ENCODE measurements around the gene VEGFB.

The VEGFB gene, protein sequence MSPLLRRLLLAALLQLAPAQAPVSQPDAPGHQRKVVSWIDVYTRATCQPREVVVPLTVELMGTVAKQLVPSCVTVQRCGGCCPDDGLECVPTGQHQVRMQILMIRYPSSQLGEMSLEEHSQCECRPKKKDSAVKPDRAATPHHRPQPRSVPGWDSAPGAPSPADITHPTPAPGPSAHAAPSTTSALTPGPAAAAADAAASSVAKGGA

DNA sequence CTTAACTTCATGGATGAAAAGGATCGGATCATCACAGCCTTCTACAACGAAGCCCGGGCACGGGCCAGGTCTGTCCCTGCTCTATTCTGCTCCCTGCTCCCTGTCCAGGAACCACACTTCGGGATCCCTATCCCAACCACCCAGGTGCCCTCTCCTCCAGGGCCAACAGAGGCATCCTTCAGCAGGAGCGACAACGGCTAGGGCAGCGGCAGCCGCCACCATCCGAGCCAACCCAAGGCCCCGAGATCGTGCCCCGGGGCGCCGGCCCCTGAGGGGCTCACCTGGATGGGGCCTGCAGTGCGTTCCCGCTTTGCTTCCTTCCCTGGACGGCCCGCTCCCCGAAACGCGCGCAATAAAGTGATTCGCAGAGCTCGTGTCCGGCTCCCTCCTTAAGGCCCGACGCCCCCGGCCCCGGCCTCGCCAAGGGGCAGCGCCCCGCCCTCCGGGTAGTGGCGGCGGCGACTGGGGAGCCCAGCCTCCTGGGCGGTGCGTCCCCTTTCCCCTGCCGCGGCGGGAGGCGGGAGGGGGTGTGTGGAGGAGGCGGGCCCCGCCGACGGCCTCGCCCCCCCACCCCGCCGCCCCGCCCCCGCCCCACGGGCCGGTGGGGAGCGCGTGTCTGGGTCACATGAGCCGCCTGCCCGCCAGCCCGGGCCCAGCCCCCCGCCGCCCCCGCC lies at the start of gene VEGFB:
Gene VEGFB, plus strand, starts transcription at position 672 of the 674 bp plus-strand sequence. CDS start 250 bp downstream, outside the sequence.
- H3K27me3 ChIP-seq (ENCODE audit: control insufficient read depth in 1 of 2, insufficient read depth in 2 of 2, low read length in 2 of 2) = no peaks in the 10 kb centered on the region
- peaks cover 18% of the 10 kb centered on the region for H3K36me3 ChIP-seq (ENCODE audit: insufficient read depth, low read length)
- peak within 1 kb of the TSS; percentile 97 for H3K27ac ChIP-seq (ENCODE audit: low read depth, low read length)
- peaks cover 48% of the 10 kb centered on the region for H3K4me1 ChIP-seq (ENCODE audit: insufficient read depth, low read length)
- H3K9me3 ChIP-seq (ENCODE audit: low read length) = no peaks in the 10 kb centered on the region
- H3K9ac ChIP-seq (ENCODE audit: low read length) = peak within 1 kb of the TSS; percentile 76
- H3K4me3 ChIP-seq (ENCODE audit: low read depth in 1 of 2, low read length in 2 of 2) = peak within 1 kb of the TSS; percentile 71 to 73

DNA sequence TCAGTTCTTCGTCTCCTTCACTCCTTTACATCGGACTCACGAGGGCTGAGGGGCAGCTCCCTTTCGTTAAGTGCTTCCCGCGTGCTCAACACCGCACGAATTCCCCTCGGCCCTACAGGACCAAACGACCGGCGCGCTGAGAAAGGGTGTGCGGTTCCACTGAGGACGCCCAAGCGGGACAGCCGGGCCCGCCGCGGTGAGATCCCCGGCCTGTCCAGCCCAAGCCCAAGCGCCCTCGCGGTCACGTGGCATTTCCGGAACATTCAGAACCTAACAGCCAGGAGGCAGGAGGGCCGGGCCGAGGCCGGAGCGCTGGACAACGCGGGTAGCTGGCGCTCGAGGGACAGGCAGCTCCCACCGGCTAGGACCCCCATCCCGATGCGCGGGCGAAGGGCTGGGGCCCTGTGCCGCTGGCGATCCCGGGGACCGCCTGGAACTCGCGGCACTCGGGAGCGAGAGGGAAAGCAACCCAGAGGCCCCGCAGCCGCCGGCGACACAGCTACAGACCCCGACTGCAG lies 49.1 kb upstream of the VEGFB start:
- Histone ChIP-seq H3K4me1 (ENCODE audit: insufficient read depth, low read length) (peaks cover 41% of the 10 kb centered on the region), H3K27ac (ENCODE audit: low read depth, low read length) (peak overlapping the region; percentile 83), H3K36me3 (ENCODE audit: insufficient read depth, low read length) (peaks cover 8% of the 10 kb centered on the region), H3K4me3 (ENCODE audit: low read depth in 1 of 2, low read length in 2 of 2) (peak overlapping the region; percentile 59 to 83), H3K9ac (ENCODE audit: low read length) (peak overlapping the region; percentile 62), H3K9me3 (ENCODE audit: low read length) (no peaks in the 10 kb centered on the region), H3K27me3 (ENCODE audit: control insufficient read depth in 1 of 2, insufficient read depth in 2 of 2, low read length in 2 of 2) (no peaks in the 10 kb centered on the region)

DNA sequence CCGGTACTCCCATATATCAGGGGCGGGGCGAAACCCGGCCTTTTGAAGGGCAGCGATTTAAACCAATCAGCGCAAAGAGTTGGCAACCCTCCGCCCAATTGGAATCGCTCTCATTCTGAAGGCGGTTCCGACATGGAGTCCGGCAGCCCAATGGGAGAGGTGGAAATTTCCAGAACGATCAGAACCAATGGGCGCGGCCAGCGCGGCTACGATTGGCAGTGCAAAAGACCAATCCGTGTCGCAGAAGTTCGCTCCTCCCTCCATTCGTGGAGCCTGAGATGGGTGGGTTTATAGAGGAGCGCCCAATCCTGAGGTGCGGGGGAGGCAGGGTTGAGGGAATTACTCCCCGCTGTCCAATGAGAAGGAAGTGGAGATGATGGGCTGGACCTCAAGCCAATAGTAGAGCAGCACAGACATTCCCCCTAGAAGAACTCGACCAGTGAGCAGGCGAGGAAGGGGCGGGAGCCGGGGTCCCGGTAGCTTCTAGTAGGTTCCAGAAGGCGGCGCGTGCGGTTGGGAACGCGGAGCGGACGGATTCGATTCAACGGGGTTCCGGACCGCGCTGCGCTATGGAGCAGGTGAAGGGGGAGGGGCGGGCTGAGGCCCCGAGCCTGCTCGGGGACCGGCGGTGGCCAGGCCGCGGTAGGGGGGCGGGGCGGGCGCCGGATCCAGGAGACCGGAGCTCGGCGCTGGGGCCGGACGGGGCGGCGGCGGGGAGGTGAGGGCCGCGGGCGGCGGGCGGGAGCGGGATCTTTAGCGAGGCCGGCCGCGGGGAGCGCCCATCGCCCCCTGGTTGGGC lies 48.5 kb upstream of the VEGFB start, which contains the start of gene STIP1:
Gene STIP1, plus strand, starts transcription at position 479 of the 799 bp plus-strand sequence. Its CDS starts 91 bp downstream, at position 570.
- Histone ChIP-seq H3K9ac (ENCODE audit: low read length) (peak within 1 kb of the TSS; percentile 62), H3K4me3 (ENCODE audit: low read depth in 1 of 2, low read length in 2 of 2) (peak within 1 kb of the TSS; percentile 59 to 83), H3K4me1 (ENCODE audit: insufficient read depth, low read length) (peaks cover 35% of the 10 kb centered on the region), H3K36me3 (ENCODE audit: insufficient read depth, low read length) (peaks cover 8% of the 10 kb centered on the region), H3K9me3 (ENCODE audit: low read length) (no peaks in the 10 kb centered on the region), H3K27ac (ENCODE audit: low read depth, low read length) (peak within 1 kb of the TSS; percentile 83), H3K27me3 (ENCODE audit: control insufficient read depth in 1 of 2, insufficient read depth in 2 of 2, low read length in 2 of 2) (no peaks in the 10 kb centered on the region)

DNA sequence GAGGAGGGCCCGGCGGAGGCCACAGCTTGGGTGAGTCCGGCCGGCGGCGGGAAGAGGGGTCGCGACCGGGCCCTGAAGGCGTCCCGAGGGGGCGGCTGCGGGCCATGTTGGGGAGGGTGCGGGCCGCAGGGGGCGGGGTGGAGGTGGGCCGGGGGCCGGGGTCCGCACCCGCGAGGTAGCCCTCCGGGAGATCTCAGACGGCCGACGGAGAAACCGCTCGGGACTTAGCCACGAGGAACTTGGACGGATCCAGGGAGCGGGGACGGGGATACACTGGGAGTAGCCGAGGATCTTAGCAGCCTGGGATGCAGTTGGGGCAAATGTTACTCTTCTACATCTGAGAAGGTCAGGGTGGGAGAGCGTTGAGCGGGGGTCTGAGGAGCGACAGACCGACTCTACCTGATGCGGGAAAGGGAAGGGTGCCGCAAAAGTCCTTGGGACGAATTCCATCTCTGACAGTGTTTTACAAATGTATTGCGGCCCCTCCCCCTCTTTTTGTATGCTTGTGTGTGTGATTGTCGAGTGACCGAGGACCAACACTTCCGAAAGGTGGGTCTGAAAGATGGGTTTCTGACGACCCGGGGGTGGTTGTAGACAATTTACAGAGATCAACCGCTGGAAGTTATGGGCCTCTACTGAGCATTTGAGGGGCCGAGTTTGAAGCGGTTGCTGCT lies 47.8 kb upstream of the VEGFB start:
- peaks cover 30% of the 10 kb centered on the region for H3K4me1 ChIP-seq (ENCODE audit: insufficient read depth, low read length)

DNA sequence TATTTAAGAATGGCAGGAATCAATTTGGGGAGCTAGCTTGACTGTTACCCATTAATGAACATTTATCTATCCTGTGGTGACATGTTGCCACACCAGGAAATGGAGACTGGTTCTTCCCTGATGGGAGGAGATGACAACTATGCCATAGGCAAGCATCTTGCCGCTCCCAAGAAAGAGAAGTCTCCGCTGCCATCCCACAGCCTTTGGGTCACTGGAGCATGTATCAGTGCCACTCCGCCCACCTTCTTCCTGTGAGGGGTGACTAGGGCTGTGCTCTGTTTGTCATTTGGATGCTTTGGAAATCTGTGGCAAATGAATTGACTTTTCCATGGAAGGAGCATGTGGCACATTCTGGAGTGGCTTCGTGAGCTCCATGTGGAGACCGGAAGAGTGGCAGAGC lies 42.0 kb upstream of the VEGFB start:
- H3K27me3 ChIP-seq (ENCODE audit: control insufficient read depth in 1 of 2, insufficient read depth in 2 of 2, low read length in 2 of 2) = no peaks in the 10 kb centered on the region
- H3K4me1 ChIP-seq (ENCODE audit: insufficient read depth, low read length) = peaks cover 5% of the 10 kb centered on the region
- H3K36me3 ChIP-seq (ENCODE audit: insufficient read depth, low read length) = peaks cover 53% of the 10 kb centered on the region
- no peak overlapping the region for H3K27ac ChIP-seq (ENCODE audit: low read depth, low read length)
- H3K9ac ChIP-seq (ENCODE audit: low read length) = no peak overlapping the region
- H3K4me3 ChIP-seq (ENCODE audit: low read depth in 1 of 2, low read length in 2 of 2) = no peak overlapping the region
- H3K9me3 ChIP-seq (ENCODE audit: low read length) = no peaks in the 10 kb centered on the region

More for the DNA sequence above, 47.8 kb upstream of the VEGFB start:
- Histone ChIP-seq H3K27ac (ENCODE audit: low read depth, low read length) (no peak overlapping the region), H3K4me3 (ENCODE audit: low read depth in 1 of 2, low read length in 2 of 2) (no peak overlapping the region), H3K27me3 (ENCODE audit: control insufficient read depth in 1 of 2, insufficient read depth in 2 of 2, low read length in 2 of 2) (no peaks in the 10 kb centered on the region), H3K36me3 (ENCODE audit: insufficient read depth, low read length) (peaks cover 8% of the 10 kb centered on the region), H3K9me3 (ENCODE audit: low read length) (no peaks in the 10 kb centered on the region), H3K9ac (ENCODE audit: low read length) (no peak overlapping the region)

DNA sequence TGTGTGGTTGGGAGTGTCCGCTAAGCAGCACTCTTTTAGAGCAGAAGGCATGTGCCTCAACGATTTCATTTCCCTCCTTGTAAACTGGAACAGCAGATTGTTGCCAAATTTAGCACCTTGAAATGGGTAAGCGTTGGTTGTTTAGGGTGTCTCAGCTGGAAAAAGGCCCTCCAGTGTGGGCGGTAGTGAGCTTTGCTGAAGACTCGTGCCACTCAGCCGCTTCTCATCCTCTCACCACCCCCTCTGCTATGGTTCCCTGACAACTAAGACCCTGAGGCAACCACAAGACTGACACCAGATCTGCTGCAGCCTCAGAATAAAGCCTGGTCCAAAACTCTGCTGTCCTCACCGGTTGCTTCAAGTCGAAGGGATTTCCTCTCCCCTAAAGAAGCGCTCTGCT lies 37.8 kb upstream of the VEGFB start:
- Histone ChIP-seq H3K4me3 (ENCODE audit: low read depth in 1 of 2, low read length in 2 of 2) (no peak overlapping the region), H3K36me3 (ENCODE audit: insufficient read depth, low read length) (peaks cover 80% of the 10 kb centered on the region), H3K9me3 (ENCODE audit: low read length) (no peaks in the 10 kb centered on the region), H3K27ac (ENCODE audit: low read depth, low read length) (no peak overlapping the region), H3K27me3 (ENCODE audit: control insufficient read depth in 1 of 2, insufficient read depth in 2 of 2, low read length in 2 of 2) (no peaks in the 10 kb centered on the region), H3K4me1 (ENCODE audit: insufficient read depth, low read length) (no peaks in the 10 kb centered on the region), H3K9ac (ENCODE audit: low read length) (no peak overlapping the region)

DNA sequence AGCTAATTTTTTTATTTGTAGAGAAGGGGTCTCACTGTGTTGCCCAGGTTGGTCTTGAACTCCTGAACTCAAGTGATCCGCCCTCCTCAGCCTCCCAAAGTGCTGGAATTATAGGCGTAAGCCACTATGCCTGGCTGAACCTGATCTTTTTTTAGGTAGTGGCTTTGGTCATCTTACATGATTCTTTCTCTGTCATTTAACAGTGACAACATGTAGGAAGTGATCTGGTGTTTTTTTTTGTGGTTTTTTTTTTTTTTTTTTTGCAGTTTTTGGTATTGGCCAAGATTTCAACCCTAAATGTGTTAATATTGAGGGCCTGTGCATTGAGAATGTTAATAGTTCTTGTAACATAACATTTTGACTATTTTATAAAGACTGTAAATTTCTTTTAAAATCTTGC lies 35.9 kb upstream of the VEGFB start:
- no peaks in the 10 kb centered on the region for H3K9me3 ChIP-seq (ENCODE audit: low read length)
- H3K4me3 ChIP-seq (ENCODE audit: low read depth in 1 of 2, low read length in 2 of 2) = no peak overlapping the region
- peaks cover 89% of the 10 kb centered on the region for H3K36me3 ChIP-seq (ENCODE audit: insufficient read depth, low read length)
- H3K27ac ChIP-seq (ENCODE audit: low read depth, low read length) = no peak overlapping the region
- no peaks in the 10 kb centered on the region for H3K27me3 ChIP-seq (ENCODE audit: control insufficient read depth in 1 of 2, insufficient read depth in 2 of 2, low read length in 2 of 2)
- H3K4me1 ChIP-seq (ENCODE audit: insufficient read depth, low read length) = no peaks in the 10 kb centered on the region
- H3K9ac ChIP-seq (ENCODE audit: low read length) = no peak overlapping the region

DNA sequence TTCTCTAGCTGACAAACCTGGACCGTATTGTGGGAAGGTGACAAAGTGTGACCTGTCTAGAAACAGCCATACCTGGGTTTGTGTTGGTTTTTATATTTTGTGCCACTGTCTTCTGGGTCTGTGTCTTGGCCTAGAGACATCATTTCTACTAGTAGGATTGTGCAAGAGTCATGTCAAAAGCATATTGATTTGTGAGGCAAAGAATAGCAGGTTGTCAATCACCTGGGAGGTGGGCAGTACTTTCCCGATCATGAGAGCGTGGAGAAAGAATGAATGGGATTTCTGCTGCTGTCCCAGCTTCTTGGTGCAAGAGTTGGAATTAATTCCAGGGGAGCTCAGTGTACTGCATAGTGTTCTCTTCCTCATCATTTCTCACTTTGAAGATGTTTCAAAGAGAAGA lies 32.8 kb upstream of the VEGFB start:
- no peak overlapping the region for H3K27ac ChIP-seq (ENCODE audit: low read depth, low read length)
- H3K9me3 ChIP-seq (ENCODE audit: low read length) = no peaks in the 10 kb centered on the region
- H3K4me1 ChIP-seq (ENCODE audit: insufficient read depth, low read length) = peaks cover 12% of the 10 kb centered on the region
- H3K27me3 ChIP-seq (ENCODE audit: control insufficient read depth in 1 of 2, insufficient read depth in 2 of 2, low read length in 2 of 2) = no peaks in the 10 kb centered on the region
- no peak overlapping the region for H3K4me3 ChIP-seq (ENCODE audit: low read depth in 1 of 2, low read length in 2 of 2)
- peaks cover 69% of the 10 kb centered on the region for H3K36me3 ChIP-seq (ENCODE audit: insufficient read depth, low read length)
- H3K9ac ChIP-seq (ENCODE audit: low read length) = no peak overlapping the region

DNA sequence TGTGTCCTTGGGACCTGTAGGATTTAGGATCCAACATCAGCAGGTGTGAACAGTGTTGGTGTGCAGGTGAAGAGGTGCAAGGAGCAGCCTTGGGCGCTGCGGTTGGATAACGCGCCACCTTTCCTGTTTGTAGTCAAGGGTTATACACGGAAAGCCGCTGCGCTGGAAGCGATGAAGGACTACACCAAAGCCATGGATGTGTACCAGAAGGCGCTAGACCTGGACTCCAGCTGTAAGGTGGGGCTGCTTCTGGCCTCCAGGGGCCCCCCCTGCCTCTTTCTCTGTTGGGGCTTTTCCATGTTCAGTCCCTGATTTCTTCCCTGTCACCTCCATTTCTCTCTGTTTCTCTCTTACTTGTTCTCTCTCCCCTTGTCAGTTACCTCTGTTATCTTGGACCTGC lies 31.4 kb upstream of the VEGFB start:
- no peak overlapping the region for H3K9ac ChIP-seq (ENCODE audit: low read length)
- peaks cover 54% of the 10 kb centered on the region for H3K36me3 ChIP-seq (ENCODE audit: insufficient read depth, low read length)
- no peaks in the 10 kb centered on the region for H3K9me3 ChIP-seq (ENCODE audit: low read length)
- H3K27me3 ChIP-seq (ENCODE audit: control insufficient read depth in 1 of 2, insufficient read depth in 2 of 2, low read length in 2 of 2) = no peaks in the 10 kb centered on the region
- H3K4me1 ChIP-seq (ENCODE audit: insufficient read depth, low read length) = peaks cover 13% of the 10 kb centered on the region
- no peak overlapping the region for H3K27ac ChIP-seq (ENCODE audit: low read depth, low read length)
- H3K4me3 ChIP-seq (ENCODE audit: low read depth in 1 of 2, low read length in 2 of 2) = no peak overlapping the region

DNA sequence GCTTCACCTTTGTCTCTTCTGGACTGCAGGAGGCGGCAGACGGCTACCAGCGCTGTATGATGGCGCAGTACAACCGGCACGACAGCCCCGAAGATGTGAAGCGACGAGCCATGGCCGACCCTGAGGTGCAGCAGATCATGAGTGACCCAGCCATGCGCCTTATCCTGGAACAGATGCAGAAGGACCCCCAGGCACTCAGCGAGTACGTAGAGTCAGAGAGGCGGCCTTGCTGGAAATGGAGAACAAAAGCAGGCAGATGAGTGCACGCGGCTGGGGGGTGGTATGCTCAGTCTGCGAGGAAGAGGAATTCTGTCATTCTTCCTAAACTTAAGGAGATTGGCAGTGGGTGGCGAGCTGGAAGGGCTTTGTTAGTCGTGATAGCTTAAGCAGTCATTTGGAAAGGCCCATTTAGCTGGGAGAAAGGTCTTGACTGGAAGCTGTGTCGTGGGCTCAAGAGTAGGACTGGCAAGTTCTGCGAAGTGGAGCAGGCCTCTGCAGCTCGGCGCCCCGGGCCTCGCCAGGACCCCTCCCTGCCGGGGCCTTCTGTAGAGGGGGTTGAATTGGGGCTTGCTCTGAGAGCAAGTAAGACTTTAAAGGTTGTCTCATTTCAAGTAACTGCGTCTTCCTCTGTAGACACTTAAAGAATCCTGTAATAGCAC lies 30.8 kb upstream of the VEGFB start:
- Histone ChIP-seq H3K9me3 (ENCODE audit: low read length) (no peaks in the 10 kb centered on the region), H3K27ac (ENCODE audit: low read depth, low read length) (no peak overlapping the region), H3K27me3 (ENCODE audit: control insufficient read depth in 1 of 2, insufficient read depth in 2 of 2, low read length in 2 of 2) (no peaks in the 10 kb centered on the region), H3K4me3 (ENCODE audit: low read depth in 1 of 2, low read length in 2 of 2) (no peak overlapping the region), H3K36me3 (ENCODE audit: insufficient read depth, low read length) (peaks cover 49% of the 10 kb centered on the region), H3K9ac (ENCODE audit: low read length) (no peak overlapping the region), H3K4me1 (ENCODE audit: insufficient read depth, low read length) (peaks cover 15% of the 10 kb centered on the region)
